NCI-H1417 treated with DMSO at 0.1 percent for 48 hours (cell line): ENCODE data around the gene SH2D4B.

ENCODE experiments used
- DNase-seq: peaks from one replicate; lab custom pipeline; 2025; lab: John Stamatoyannopoulos, UW

Gene SH2D4B

GRCh38 chr10:80690434-80690833, 152.7 kb downstream of the SH2D4B start:
- DNase-seq, result no peak

- DNase-seq, result no peak
Observed at GRCh38 chr10:80691441-80691840, 153.7 kb downstream of the SH2D4B start.

GRCh38 chr10:80693565-80693964, 155.9 kb downstream of the SH2D4B start:
- DNase-seq, result no peak

- DNase-seq, result no peak
Observed at GRCh38 chr10:80694930-80695329, 157.2 kb downstream of the SH2D4B start.
